Measurements from ENCODE around the gene FGF2. TPM values are rescaled to one million over a fixed set of nuclear protein-coding genes. Genes with fewer than 3 reads are reported as not detected.
"Not testable (repeated sequence)": the region's sequence is repeated elsewhere in the genome, so short reads cannot be mapped to it uniquely, and the experiment has no call there.

Gene FGF2
- total RNA-seq, 2 experiments from 2014 or later, result 2.0 to 2.7 TPM

GRCh38 chr4:122909683-122910082 lies 83.1 kb downstream of the FGF2 start:
- H3K27me3 Mint-ChIP-seq, result no peaks in the 10 kb centered on the region
- H3K9me3 Mint-ChIP-seq, result no peaks in the 10 kb centered on the region
- H3K36me3 Mint-ChIP-seq, result peaks cover 5% of the 10 kb centered on the region
- H3K4me1 Mint-ChIP-seq, result no peaks in the 10 kb centered on the region
- no peak overlapping the region for H3K4me3 Mint-ChIP-seq
- H3K27ac Mint-ChIP-seq, result no peak overlapping the region
- DNase-seq, result no peak

- Mint-ChIP-seq H3K27me3 (no peaks in the 10 kb centered on the region), H3K27ac (no peak overlapping the region), H3K36me3 (peaks cover 5% of the 10 kb centered on the region), H3K9me3 (no peaks in the 10 kb centered on the region), H3K4me1 (no peaks in the 10 kb centered on the region), H3K4me3 (no peak overlapping the region)
- no peak for DNase-seq
These were observed 85.0 kb downstream of the FGF2 start for GRCh38 chr4:122911588-122911987.

GRCh38 chr4:122912810-122913575 lies 86.4 kb downstream of the FGF2 start:
- Mint-ChIP-seq H3K4me1 (no peaks in the 10 kb centered on the region), H3K27ac (no peak overlapping the region), H3K9me3 (no peaks in the 10 kb centered on the region), H3K4me3 (no peak overlapping the region), H3K27me3 (no peaks in the 10 kb centered on the region), H3K36me3 (peaks cover 5% of the 10 kb centered on the region)
- DNase-seq, result no peak

GRCh38 chr4:122914292-122914904 lies 87.8 kb downstream of the FGF2 start:
- Mint-ChIP-seq H3K9me3 (no peaks in the 10 kb centered on the region), H3K4me3 (no peak overlapping the region), H3K27me3 (no peaks in the 10 kb centered on the region), H3K4me1 (no peaks in the 10 kb centered on the region), H3K27ac (no peak overlapping the region), H3K36me3 (peaks cover 3% of the 10 kb centered on the region)
- no peak for DNase-seq

GRCh38 chr4:122914938-122915337 lies 88.3 kb downstream of the FGF2 start:
- H3K4me1 Mint-ChIP-seq, result no peaks in the 10 kb centered on the region
- no peaks in the 10 kb centered on the region for H3K27me3 Mint-ChIP-seq
- H3K27ac Mint-ChIP-seq, result no peak overlapping the region
- H3K36me3 Mint-ChIP-seq, result peaks cover 3% of the 10 kb centered on the region
- no peak for DNase-seq
- no peaks in the 10 kb centered on the region for H3K9me3 Mint-ChIP-seq
- H3K4me3 Mint-ChIP-seq, result no peak overlapping the region

GRCh38 chr4:122917731-122918130 lies 91.1 kb downstream of the FGF2 start:
- no peaks in the 10 kb centered on the region for H3K9me3 Mint-ChIP-seq
- DNase-seq, result no peak
- peaks cover 3% of the 10 kb centered on the region for H3K4me1 Mint-ChIP-seq
- no peak overlapping the region for H3K4me3 Mint-ChIP-seq
- no peak overlapping the region for H3K27ac Mint-ChIP-seq
- no peaks in the 10 kb centered on the region for H3K27me3 Mint-ChIP-seq
- peaks cover 2% of the 10 kb centered on the region for H3K36me3 Mint-ChIP-seq

- peaks cover 3% of the 10 kb centered on the region for H3K4me1 Mint-ChIP-seq
- no peak overlapping the region for H3K4me3 Mint-ChIP-seq
- H3K9me3 Mint-ChIP-seq, result no peaks in the 10 kb centered on the region
- peaks cover 2% of the 10 kb centered on the region for H3K36me3 Mint-ChIP-seq
- H3K27ac Mint-ChIP-seq, result no peak overlapping the region
- no peaks in the 10 kb centered on the region for H3K27me3 Mint-ChIP-seq
- DNase-seq, result no peak
These were observed 93.8 kb downstream of the FGF2 start for GRCh38 chr4:122920473-122920872.

- Mint-ChIP-seq H3K4me1 (peaks cover 3% of the 10 kb centered on the region), H3K36me3 (peaks cover 2% of the 10 kb centered on the region), H3K27me3 (no peaks in the 10 kb centered on the region), H3K9me3 (no peaks in the 10 kb centered on the region), H3K4me3 (peak overlapping the region; percentile 44), H3K27ac (no peak overlapping the region)
- DNase-seq, result no peak
These were observed 94.7 kb downstream of the FGF2 start for GRCh38 chr4:122921300-122921699.

GRCh38 chr4:122921971-122922876 lies 95.6 kb downstream of the FGF2 start, which contains the start of gene NUDT6:
Gene NUDT6, minus strand, starts transcription at chr4:122922597. Its CDS starts 25 bp downstream, at chr4:122922572.
- Mint-ChIP-seq H3K27me3 (no peaks in the 10 kb centered on the region), H3K4me3 (peak within 1 kb of the TSS; percentile 98), H3K4me1 (peaks cover 9% of the 10 kb centered on the region), H3K36me3 (peaks cover 2% of the 10 kb centered on the region), H3K27ac (peak within 1 kb of the TSS; percentile 96), H3K9me3 (no peaks in the 10 kb centered on the region)
- DNase-seq, result peak; percentile 57

- Mint-ChIP-seq H3K27ac (peak overlapping the region; percentile 96), H3K9me3 (no peaks in the 10 kb centered on the region), H3K27me3 (no peaks in the 10 kb centered on the region), H3K36me3 (peaks cover 2% of the 10 kb centered on the region), H3K4me3 (peak overlapping the region; percentile 98), H3K4me1 (peaks cover 10% of the 10 kb centered on the region)
- peak; percentile 87 for DNase-seq
These were observed 96.4 kb downstream of the FGF2 start for GRCh38 chr4:122922877-122923511.

GRCh38 chr4:122928930-122929329 lies 102.3 kb downstream of the FGF2 start:
- no peak for DNase-seq
- no peak overlapping the region for H3K27ac Mint-ChIP-seq
- H3K9me3 Mint-ChIP-seq, result no peaks in the 10 kb centered on the region
- no peak overlapping the region for H3K4me3 Mint-ChIP-seq
- H3K27me3 Mint-ChIP-seq, result no peaks in the 10 kb centered on the region
- H3K4me1 Mint-ChIP-seq, result peaks cover 7% of the 10 kb centered on the region
- peaks cover 6% of the 10 kb centered on the region for H3K36me3 Mint-ChIP-seq

GRCh38 chr4:122930862-122931261 lies 104.2 kb downstream of the FGF2 start:
- peaks cover 17% of the 10 kb centered on the region for H3K36me3 Mint-ChIP-seq
- DNase-seq, result no peak
- H3K4me1 Mint-ChIP-seq, result peaks cover 7% of the 10 kb centered on the region
- no peak overlapping the region for H3K4me3 Mint-ChIP-seq
- no peaks in the 10 kb centered on the region for H3K27me3 Mint-ChIP-seq
- no peaks in the 10 kb centered on the region for H3K9me3 Mint-ChIP-seq
- no peak overlapping the region for H3K27ac Mint-ChIP-seq

- Mint-ChIP-seq H3K4me3 (no peak overlapping the region), H3K4me1 (no peaks in the 10 kb centered on the region), H3K9me3 (no peaks in the 10 kb centered on the region), H3K27me3 (no peaks in the 10 kb centered on the region), H3K27ac (no peak overlapping the region), H3K36me3 (peaks cover 17% of the 10 kb centered on the region)
- no peak for DNase-seq
These were observed 106.1 kb downstream of the FGF2 start for GRCh38 chr4:122932763-122933162.

- not testable (repeated sequence) for H3K4me1 Mint-ChIP-seq, H3K9me3 Mint-ChIP-seq, H3K27me3 Mint-ChIP-seq, H3K27ac Mint-ChIP-seq, DNase-seq, H3K4me3 Mint-ChIP-seq
- H3K36me3 Mint-ChIP-seq, result peaks cover 49% of the 10 kb centered on the region
These were observed 118.5 kb downstream of the FGF2 start for GRCh38 chr4:122945136-122945535.

- Mint-ChIP-seq H3K27ac (no peak overlapping the region), H3K4me1 (no peaks in the 10 kb centered on the region)
These were observed 119.5 kb downstream of the FGF2 start for GRCh38 chr4:122946142-122946541.

More at GRCh38 chr4:122946142-122946541, 119.5 kb downstream of the FGF2 start:
- no peak for DNase-seq
- H3K4me3 Mint-ChIP-seq, result no peak overlapping the region
- peaks cover 43% of the 10 kb centered on the region for H3K36me3 Mint-ChIP-seq
- H3K9me3 Mint-ChIP-seq, result peaks cover 2% of the 10 kb centered on the region
- no peaks in the 10 kb centered on the region for H3K27me3 Mint-ChIP-seq
